H9 (cell line): Measurements from ENCODE around the gene MAPT. TPM values are rescaled to one million over a fixed set of nuclear protein-coding genes. Genes with fewer than 3 reads are reported as not detected.

Experiments
- DNase-seq: peaks from one replicate; pipeline ENCODE4 v3.0.0-alpha.2; 2017
- H2AFZ ChIP-seq: one replicate; pipeline ENCODE4 v1.6.1; 2013; ENCODE audit warnings: mild to moderate bottlenecking, low read length, control low read depth, moderate library complexity
- H2AK5ac ChIP-seq: 2 replicates; pipeline ENCODE4 v1.6.1; 2013; ENCODE audit warnings: low read length, control low read depth, mixed read lengths; ENCODE audit not compliant: insufficient read length
- H2BK120ac ChIP-seq: one replicate; pipeline ENCODE4 v1.6.1; 2013; ENCODE audit warnings: low read depth, mild to moderate bottlenecking, low read length, control low read depth, inconsistent platforms; ENCODE audit not compliant: poor library complexity, severe bottlenecking
- H2BK12ac ChIP-seq: 2 replicates; pipeline ENCODE4 v1.6.1; 2013; ENCODE audit warnings: low read length, control low read depth, mixed read lengths, low read depth; ENCODE audit not compliant: insufficient read length
- H2BK15ac ChIP-seq: 2 replicates; pipeline ENCODE4 v1.6.1; 2013; ENCODE audit warnings: low read depth, low read length, control low read depth
- H2BK20ac ChIP-seq: one replicate; pipeline ENCODE4 v1.6.1; 2013; ENCODE audit warnings: low read depth, mild to moderate bottlenecking, low read length, control low read depth, inconsistent platforms; ENCODE audit not compliant: poor library complexity, severe bottlenecking
- H2BK5ac ChIP-seq: 2 replicates; pipeline ENCODE4 v1.6.1; 2013; ENCODE audit warnings: low read length, control low read depth, mixed read lengths; ENCODE audit not compliant: insufficient read length
- H3K14ac ChIP-seq: 2 replicates; pipeline ENCODE4 v1.6.1; 2013; ENCODE audit warnings: low read length, control low read depth; ENCODE audit not compliant: insufficient read depth
- H3K18ac ChIP-seq: 2 replicates; pipeline ENCODE4 v1.6.1; 2013; ENCODE audit warnings: low read depth, mild to moderate bottlenecking, mixed read lengths, low read length, control low read depth; ENCODE audit not compliant: insufficient read length
- H3K23ac ChIP-seq: 2 replicates; pipeline ENCODE4 v1.6.1; 2013; ENCODE audit warnings: low read length, control low read depth, mixed read lengths, low read depth; ENCODE audit not compliant: insufficient read length
- H3K23me2 ChIP-seq: 2 replicates; pipeline ENCODE4 v1.6.1; 2013; ENCODE audit warnings: low read depth, mild to moderate bottlenecking, mixed read lengths, low read length, control low read depth; ENCODE audit not compliant: insufficient read length, poor library complexity, severe bottlenecking
- H3K27ac ChIP-seq: 2 replicates; pipeline ENCODE4 v1.5.1; 2013; ENCODE audit warnings: low read length, control low read depth, mixed read lengths, low read depth; ENCODE audit not compliant: insufficient read length
- H3K27me3 ChIP-seq: 2 replicates; pipeline ENCODE4 v1.6.1; 2013; ENCODE audit warnings: low read length, control low read depth, inconsistent platforms; ENCODE audit not compliant: insufficient read depth
- H3K4ac ChIP-seq: 2 replicates; pipeline ENCODE4 v1.6.1; 2013; ENCODE audit warnings: low read depth, mild to moderate bottlenecking, control low read depth, inconsistent platforms, low read length, moderate library complexity
- H3K4me1 ChIP-seq: 2 replicates; pipeline ENCODE4 v1.6.1; 2013; ENCODE audit warnings: low read length, control low read depth, inconsistent platforms; ENCODE audit not compliant: insufficient read depth
- H3K4me2 ChIP-seq: 2 replicates; pipeline ENCODE4 v1.6.1; 2013; ENCODE audit warnings: low read length, control low read depth, mixed read lengths; ENCODE audit not compliant: insufficient read length, insufficient read depth
- H3K56ac ChIP-seq: 2 replicates; pipeline ENCODE4 v1.6.1; 2013; ENCODE audit warnings: low read depth, mild to moderate bottlenecking, mixed read lengths, low read length, control low read depth; ENCODE audit not compliant: insufficient read length
- H3K79me1 ChIP-seq: 2 replicates; pipeline ENCODE4 v1.6.1; 2013; ENCODE audit warnings: low read depth, mild to moderate bottlenecking, moderate library complexity, low read length, control low read depth, inconsistent platforms; ENCODE audit not compliant: insufficient read depth, poor library complexity, severe bottlenecking
- H3K79me2 ChIP-seq: 2 replicates; pipeline ENCODE4 v1.6.1; 2013; ENCODE audit warnings: low read length, control low read depth, inconsistent platforms; ENCODE audit not compliant: insufficient read depth
- H3K9ac ChIP-seq: 2 replicates; pipeline ENCODE4 v1.6.1; 2013; ENCODE audit warnings: low read length, control low read depth, mixed read lengths; ENCODE audit not compliant: insufficient read length; ENCODE audit errors: extremely low read depth
- H3K9me3 ChIP-seq: one replicate; pipeline ENCODE4 v1.6.1; 2013; ENCODE audit warnings: low read depth, low read length, inconsistent platforms; ENCODE audit not compliant: control insufficient read depth
- H3T11ph ChIP-seq: one replicate; pipeline ENCODE4 v1.6.1; 2013; ENCODE audit warnings: mild to moderate bottlenecking, low read length, control low read depth, inconsistent platforms
- H4K20me1 ChIP-seq: one replicate; pipeline ENCODE4 v1.6.1; 2013; ENCODE audit not compliant: control insufficient read depth, insufficient read length, insufficient read depth
- H4K5ac ChIP-seq: 2 replicates; pipeline ENCODE4 v1.6.1; 2013; ENCODE audit warnings: low read depth, mild to moderate bottlenecking, mixed read lengths, low read length, control low read depth; ENCODE audit not compliant: insufficient read length
- H4K8ac ChIP-seq: replicated peaks from 2 replicates; pipeline ENCODE4 v1.6.1; 2013; ENCODE audit warnings: low read length, control low read depth, mixed read lengths, low read depth; ENCODE audit not compliant: insufficient read length
- H4K91ac ChIP-seq: 2 replicates; pipeline ENCODE4 v1.6.1; 2013; ENCODE audit warnings: low read depth, mild to moderate bottlenecking, moderate library complexity, mixed read lengths, low read length, control low read depth; ENCODE audit not compliant: insufficient read length
- H3K27ac Mint-ChIP-seq, 3 experiments: 2 replicates in 2 of 3; 3 replicates in 1 of 3; pipeline ENCODE4 v1.8.0; 2020 to 2021; ENCODE audit warnings: mixed read lengths in 3 of 3, mild to moderate bottlenecking in 1 of 3, moderate library complexity in 1 of 3
- H3K27me3 Mint-ChIP-seq: 2 replicates; pipeline ENCODE4 v1.8.0; 2021; ENCODE audit warnings: low read depth, mild to moderate bottlenecking, moderate library complexity, mixed read lengths
- H3K36me3 Mint-ChIP-seq, 3 experiments: 2 replicates in 2 of 3; 3 replicates in 1 of 3; pipeline ENCODE4 v1.8.0; 2020 to 2021; ENCODE audit warnings: low read depth in 3 of 3, mixed read lengths in 3 of 3; ENCODE audit not compliant: insufficient read depth in 1 of 3
- H3K4me1 Mint-ChIP-seq, 2 experiments: 2 replicates each; pipeline ENCODE4 v1.8.0; 2020; ENCODE audit warnings: mixed read lengths in 2 of 2
- H3K4me3 Mint-ChIP-seq, 2 experiments: 2 replicates in 1 of 2; 3 replicates in 1 of 2; pipeline ENCODE4 v1.8.0; 2020 to 2021; ENCODE audit warnings: mild to moderate bottlenecking in 2 of 2, mixed read lengths in 2 of 2, moderate library complexity in 1 of 2
- H3K9me3 Mint-ChIP-seq, 2 experiments: 2 replicates in 1 of 2; 3 replicates in 1 of 2; pipeline ENCODE4 v1.8.0; 2020; ENCODE audit warnings: mild to moderate bottlenecking in 2 of 2, mixed read lengths in 2 of 2, moderate library complexity in 1 of 2
- CTCF ChIP-seq: fragments of 200-600 bp; sonication (generic); conservative IDR thresholded peaks from 3 replicates; pipeline ENCODE4 v1.8.0; 2021; ENCODE audit warnings: antibody characterized with exemption, mild to moderate bottlenecking
- WGBS: extraction: QIAGEN DNeasy Blood & Tissue Kit; methylation state at CpG from one replicate; pipeline ENCODE4 v1.1.7; 2013; ENCODE audit warnings: missing lambda C conversion rate, low lambda C conversion rate, mixed read lengths; ENCODE audit not compliant: insufficient read length; ENCODE audit errors: extremely low coverage; 5-methylcytosine and 5-hydroxymethylcytosine counted together
- total RNA-seq: library from RNA; stranded (reverse); gene quantifications from 2 replicates; pipeline ENCODE4 v1.2.1, GENCODE V29; 2021

Gene MAPT
- total RNA-seq, 1 experiment from 2014 or later: 1.6 TPM

GRCh38 chr17:46011711-46012505 lies 117.6 kb downstream of the MAPT start:
- no peak overlapping the region for H4K5ac ChIP-seq
- no peak overlapping the region for H3K4me2 ChIP-seq
- H3K4ac ChIP-seq: no peak overlapping the region
- WGBS: no CpG with 5 or more reads among the region's 28 CpGs
- no peak overlapping the region for H3K18ac ChIP-seq
- H2BK20ac ChIP-seq: no peak overlapping the region
- no peak overlapping the region for H2BK15ac ChIP-seq
- no peak overlapping the region for H2BK5ac ChIP-seq
- H3T11ph ChIP-seq: no peak overlapping the region
- H2BK120ac ChIP-seq: no peak overlapping the region
- H3K27me3 ChIP-seq: no peaks in the 10 kb centered on the region
- no peaks in the 10 kb centered on the region for H3K9me3 Mint-ChIP-seq
- no peak overlapping the region for H2BK12ac ChIP-seq
- no peak overlapping the region for H3K56ac ChIP-seq
- H2AFZ ChIP-seq: no peak overlapping the region
- H3K27me3 Mint-ChIP-seq: peaks cover 2% of the 10 kb centered on the region
- no peak overlapping the region for H4K8ac ChIP-seq
- H3K4me1 Mint-ChIP-seq: 0 out of 4 replicates have a peak, but pooled peaks cover 0 to 6% of the 10 kb centered on the region in 2 experiments
- no peaks in the 10 kb centered on the region for H3K79me1 ChIP-seq
- H3K36me3 Mint-ChIP-seq: no peaks in the 10 kb centered on the region; a peak in 1 of 7 replicates
- no peak overlapping the region for H2AK5ac ChIP-seq
- H3K4me1 ChIP-seq: no peaks in the 10 kb centered on the region
- H3K4me3 Mint-ChIP-seq: no peak overlapping the region
- DNase-seq: peak; percentile 71
- H3K27ac ChIP-seq: no peak overlapping the region
- no peaks in the 10 kb centered on the region for H3K23me2 ChIP-seq
- no peak overlapping the region for H3K27ac Mint-ChIP-seq
- H3K9me3 ChIP-seq: no peaks in the 10 kb centered on the region
- H3K14ac ChIP-seq: no peak overlapping the region
- H3K79me2 ChIP-seq: no peaks in the 10 kb centered on the region
- H4K20me1 ChIP-seq: no peaks in the 10 kb centered on the region
- no peak overlapping the region for H3K9ac ChIP-seq
- H3K23ac ChIP-seq: no peak overlapping the region
- TF ChIP-seq CTCF: no peak
- no peak overlapping the region for H4K91ac ChIP-seq
